Heart left ventricle (tissue), 16 donors: ENCODE results near the gene ATG12. TPM values are rescaled to one million over a fixed set of nuclear protein-coding genes. Genes with fewer than 3 reads are reported as not detected.
"Not testable (repeated sequence)": the region's sequence is repeated elsewhere in the genome, so short reads cannot be mapped to it uniquely, and the experiment has no call there.

Experiments
- ATAC-seq, 4 donors: fragments of 200-7000 bp; cut with Tn5 transposase; one replicate each; pipeline ENCODE4 v1.9.1; 2020 to 2022; ENCODE audit warnings: moderate library complexity in 4 of 4, mild to moderate bottlenecking in 3 of 4, moderate number of reproducible peaks in 1 of 4
- DNase-seq, 5 donors: peaks; one replicate each; pipeline ENCODE4 v3.0.0-alpha.2; 2020
- H3K27ac ChIP-seq, 12 donors: fragments of 200-600 bp; sonication (generic) in 4 of 12; one replicate each; pipeline versions ENCODE4 v1.5.0 to v1.8.0; 2016 to 2022; ENCODE audit warnings: mild to moderate bottlenecking in 2 of 12
- H3K27me3 ChIP-seq, 9 donors: fragments of 200-600 bp; sonication (generic) in 2 of 9; one replicate each; pipeline versions ENCODE4 v1.5.1 to v1.8.0; 2016 to 2022; ENCODE audit warnings: mild to moderate bottlenecking in 3 of 9
- H3K36me3 ChIP-seq, 9 donors: fragments of 200-600 bp; sonication (generic) in 2 of 9; one replicate each; pipeline versions ENCODE4 v1.5.0 to v1.8.0; 2018 to 2022; ENCODE audit warnings: mild to moderate bottlenecking in 2 of 9
- H3K4me1 ChIP-seq, 12 donors: fragments of 200-600 bp; sonication (generic) in 4 of 12; one replicate each; pipeline versions ENCODE4 v1.5.0 to v1.8.0; 2016 to 2022; ENCODE audit warnings: mild to moderate bottlenecking in 3 of 12
- H3K4me3 ChIP-seq, 12 donors: fragments of 200-600 bp; sonication (generic) in 4 of 12; one replicate each; pipeline versions ENCODE4 v1.5.0 to v1.8.0; 2017 to 2022; ENCODE audit warnings: mild to moderate bottlenecking in 9 of 12, moderate library complexity in 4 of 12
- H3K9me3 ChIP-seq, 12 donors: fragments of 200-600 bp; sonication (generic) in 4 of 12; one replicate each; pipeline versions ENCODE4 v1.5.0 to v1.8.0; 2016 to 2022; ENCODE audit warnings: mild to moderate bottlenecking in 1 of 12
- CTCF ChIP-seq, 12 donors: fragments of 200-600 bp; sonication (generic) in 4 of 12; IDR thresholded peaks; one replicate each; pipeline versions ENCODE4 v1.5.0 to v1.8.0; 2018 to 2022; ENCODE audit warnings: antibody characterized with exemption in 12 of 12, mild to moderate bottlenecking in 5 of 12
- POLR2A ChIP-seq, 2 donors: fragments of 450-650 bp; IDR thresholded peaks; one replicate each; pipeline ENCODE4 v1.6.1; 2017; ENCODE audit warnings: antibody characterized with exemption in 2 of 2, mild to moderate bottlenecking in 2 of 2, moderate library complexity in 2 of 2
- WGBS, 4 donors: extraction: QIAGEN DNeasy Blood & Tissue Kit in 2 of 4; methylation state at CpG; one replicate each; pipeline versions ENCODE4 v1.1.5 to v1.1.7; 2013 to 2018; 5-methylcytosine and 5-hydroxymethylcytosine counted together
- intact Hi-C, 10 donors: fragments of 100-400 bp; cut with DNase I; formaldehyde crosslinking; loops; one replicate each; pipeline versions ENCODE4 v1.11.1 to v1.14.2; 2022
- long read RNA-seq, 3 donors: library from polyadenylated mRNA; unstranded; transcript quantifications; one replicate each; pipeline ENCODE4 v2.0.0, GENCODE V29; 2020 to 2021
- polyA plus RNA-seq, 2 donors: library from polyadenylated mRNA; stranded (reverse); fragments of 200-250 nt; gene quantifications; one replicate each; pipeline ENCODE4 v1.2.3, GENCODE V29; 2013
- total RNA-seq, 9 donors: library from RNA; depleted of rRNA in 2 of 9; stranded (reverse); fragments of >200 nt in 2 of 9; fragmentation: NEBNext Ultra II Directional in 3 of 9; extraction: Animal tissue kit (Norgen Biotek cat#: 25700) in 3 of 9; gene quantifications; one replicate each; pipeline versions ENCODE4 v1.1.0 to v1.2.4, GENCODE V29; 2016 to 2023
- donor health status: ischemic (EF 13 %, LVEDD 7.1; RV severe dilation, severe dysfunction).
- donor health status: healthy with polysubstance abuse.
- donor health status: DM: no; HTN: yes; CAD: no.
- donor health status: DM: no; HTN: no; CAD: no.
- donor health status: ischemic (EF 25% LVEDD 6.9; RV normal size, moderate dysfunction).
- donor health status: ischemic (EF 25% LVEDD 5.7; RV mildly dilated, moderate dysfunction).
- donor health status: healthy.
- donor health status: DM: yes; HTN: yes; CAD: no.
- donor health status: ischemic (EF 35%, LVEDD 5.7; RV mildly dilated, moderate dysfunction).
- donor health status: nonischemic (EF 11% LVEDD 7.7; RV severe dilation, severe dysfunction).
- donor health status: DM: yes; HTN: yes; CAD: no.
- donor health status: PGD.
- donor health status: ischemic (EF 29% LVEDD 5.4; RV normal size, mild dysfunction).
- donor health status: nonischemic (EF 23%, LVEDD 6.1; RV moderate dilation, normal function).

The ATG12 gene
- total RNA-seq (10 to 100 TPM; 15.3 to 29.2 (median 20.8) TPM), polyA plus RNA-seq (10 to 100 TPM; 23.0 to 31.3 TPM)
- long read RNA-seq, donor 1, full-length matches to known transcripts, result 23 of 25 reads
- long read RNA-seq, donor 1, partial matches to known transcripts, result 0 of 25 reads
- long read RNA-seq, donor 1, other reads (novel, unspliced or antisense), result 2 of 25 reads
- long read RNA-seq, donor 2, full-length matches to known transcripts, result 100 of 104 reads
- long read RNA-seq, donor 2, partial matches to known transcripts, result 0 of 104 reads
- long read RNA-seq, donor 2, other reads (novel, unspliced or antisense), result 4 of 104 reads
- long read RNA-seq, donor 3, full-length matches to known transcripts, result 20 of 25 reads
- long read RNA-seq, donor 3, partial matches to known transcripts, result 0 of 25 reads
- long read RNA-seq, donor 3, other reads (novel, unspliced or antisense), result 5 of 25 reads

GRCh38 chr5:115841382-115842088 is at the start of gene ATG12, which contains the start of gene AP3S1:
ATG12 (minus strand) TSS chr5:115841565; CDS start chr5:115841552, 13 bp downstream.
AP3S1 (plus strand) TSS chr5:115841935; CDS start chr5:115842038, 103 bp downstream.
- 0 to 9% (median 8%) methylated on average over 21 to 65 of the region's 65 CpGs for WGBS, 4 donors

GRCh38 chr5:115888027-115888426 is 46.7 kb upstream of the ATG12 start:
- DNase-seq (no peak), ATAC-seq (no peak)
- Histone ChIP-seq H3K27ac (no peak overlapping the region), H3K4me1 (no peaks in the 10 kb centered on the region), H3K27me3 (no peaks in the 10 kb centered on the region), H3K9me3 (no peaks in the 10 kb centered on the region), H3K36me3 (peaks cover 0 to 13% (median 3%) of the 10 kb centered on the region in 9 donors), H3K4me3 (no peak overlapping the region)
- TF ChIP-seq POLR2A (IDR thresholded peaks at IDR 0.05), result no peak
- peak in 5 of 12 donors; percentile 6 to 32 (median 19) for TF ChIP-seq CTCF (IDR thresholded peaks at IDR 0.05)
- intact Hi-C loops, result loop anchor here in 4 of 10 donors (5.0 to 10.0 kb wide), 2 partner anchors 177 to 179 kb away; no protein-coding TSS in a partner anchor
- WGBS, 4 donors, result 71 to 74% (median 73%) methylated on average over 1 of the region's 1 CpG

More at GRCh38 chr5:115841382-115842088, at the start of gene ATG12, which contains the start of gene AP3S1:
- Histone ChIP-seq H3K4me3 (peak within 1 kb of the TSS; percentile 73 to 97 (median 86)), H3K27ac (peak within 1 kb of the TSS; percentile 88 to 98 (median 96)), H3K9me3 (no peaks in the 10 kb centered on the region), H3K36me3 (peaks cover under 1 to 17% (median 11%) of the 10 kb centered on the region in 9 donors), H3K27me3 (no peaks in the 10 kb centered on the region), H3K4me1 (peaks cover 0 to 74% (median 60%) of the 10 kb centered on the region in 12 donors)
- DNase-seq (peak; percentile 92 to 95 (median 93)), ATAC-seq (peak; percentile 91 to 97 (median 96))
- intact Hi-C loops, result loop anchor here in 7 of 10 donors (2.0 to 10.0 kb wide), 9 partner anchors 207 to 527 kb away; partner anchors contain the start of genes TMED7 (in 4 of the 7), COMMD10 (in 1 of the 7) and FEM1C (in 1 of the 7)
- TF ChIP-seq CTCF (IDR thresholded peaks at IDR 0.05) (no peak), POLR2A (IDR thresholded peaks at IDR 0.05) (peak in 1 of 2 donors; percentile 42)

GRCh38 chr5:115885208-115885607 is 43.8 kb upstream of the ATG12 start:
- H3K27me3 ChIP-seq, ATAC-seq, DNase-seq, H3K9me3 ChIP-seq, H3K4me1 ChIP-seq, H3K4me3 ChIP-seq, H3K27ac ChIP-seq: not testable (repeated sequence)
- intact Hi-C loops, result loop anchor here in 4 of 10 donors (5.0 to 10.0 kb wide), 2 partner anchors 180 to 182 kb away; no protein-coding TSS in a partner anchor
- H3K36me3 ChIP-seq, result peaks cover 0 to 12% (median 6%) of the 10 kb centered on the region in 9 donors
- 78 to 88% (median 84%) methylated on average over 3 of the region's 3 CpGs for WGBS, 4 donors

GRCh38 chr5:115884704-115885103 is 43.3 kb upstream of the ATG12 start:
- no peak overlapping the region for H3K27ac ChIP-seq
- no peaks in the 10 kb centered on the region for H3K27me3 ChIP-seq
- H3K9me3 ChIP-seq, result peaks cover 0 to 9% (median 0%) of the 10 kb centered on the region in 12 donors
- intact Hi-C loops, result loop anchor here in 4 of 10 donors (5.0 to 10.0 kb wide), 2 partner anchors 180 to 183 kb away; no protein-coding TSS in a partner anchor
- ATAC-seq, result no peak
- no peak for TF ChIP-seq POLR2A (IDR thresholded peaks at IDR 0.05)
- no peak for TF ChIP-seq CTCF (IDR thresholded peaks at IDR 0.05)
- no peaks in the 10 kb centered on the region for H3K4me1 ChIP-seq
- DNase-seq, result no peak
- peaks cover 0 to 12% (median 6%) of the 10 kb centered on the region in 9 donors for H3K36me3 ChIP-seq
- no peak overlapping the region for H3K4me3 ChIP-seq
- 92 to 100% (median 96%) methylated on average over 1 of the region's 1 CpG for WGBS, 4 donors

- not testable (repeated sequence) for DNase-seq, H3K9me3 ChIP-seq, ATAC-seq, H3K4me1 ChIP-seq, H3K4me3 ChIP-seq, H3K27ac ChIP-seq, H3K27me3 ChIP-seq
- peaks cover 0 to 12% (median 6%) of the 10 kb centered on the region in 9 donors for H3K36me3 ChIP-seq
- WGBS, 4 donors, result 91 to 99% (median 94%) methylated on average over 8 of the region's 8 CpGs
- intact Hi-C loops, result loop anchor here in 2 of 10 donors (10.0 kb wide), 1 partner anchor 182 kb away; no protein-coding TSS in a partner anchor
Measured at GRCh38 chr5:115882434-115882833, 41.1 kb upstream of the ATG12 start.

GRCh38 chr5:115877342-115877741 is 36.0 kb upstream of the ATG12 start:
- H3K27me3 ChIP-seq, H3K27ac ChIP-seq, ATAC-seq, H3K4me3 ChIP-seq, H3K4me1 ChIP-seq, intact Hi-C loops, H3K9me3 ChIP-seq, DNase-seq: not testable (repeated sequence)
- WGBS, 4 donors, result 96 to 99% (median 96%) methylated on average over 5 of the region's 5 CpGs
- peaks cover 0 to 20% (median 3%) of the 10 kb centered on the region in 9 donors for H3K36me3 ChIP-seq
